Cardiac septum (tissue), 1 donor: ENCODE data around the gene ADM2. TPM values are rescaled to one million over a fixed set of nuclear protein-coding genes. Genes with fewer than 3 reads are reported as not detected.

ENCODE experiments used
- DNase-seq: peaks from one replicate; pipeline ENCODE4 v3.0.0-alpha.2; 2020; ENCODE audit warnings: low spot score
- intact Hi-C: fragments of 100-400 bp; cut with DNase I; formaldehyde crosslinking; loops from one replicate; pipeline ENCODE4 v1.14.0; 2022
- total RNA-seq: library from RNA; stranded (reverse); fragmentation: NEBNext Ultra II Directional; extraction: Animal tissue kit (Norgen Biotek cat#: 25700); gene quantifications from one replicate; pipeline ENCODE4 v1.2.1, GENCODE V29; 2021
- donor health status: DM: no; HTN: no; CAD: no.

Gene ADM2
- total RNA-seq, 1 donor from 2014 or later: 0.13 TPM

GRCh38 chr22:50464451-50464850, 16.9 kb upstream of the ADM2 start:
- intact Hi-C loops: no loop called here
- no peak for DNase-seq

- intact Hi-C loops: no loop called here
- DNase-seq: no peak
Observed at GRCh38 chr22:50465066-50465930, 16.0 kb upstream of the ADM2 start.

- DNase-seq: no peak
- intact Hi-C loops: no loop called here
Observed at GRCh38 chr22:50467341-50467740, 14.0 kb upstream of the ADM2 start.

GRCh38 chr22:50467773-50468440, 13.4 kb upstream of the ADM2 start:
- no peak for DNase-seq
- intact Hi-C loops: no loop called here

- no peak for DNase-seq
Observed at GRCh38 chr22:50468626-50469025, 12.7 kb upstream of the ADM2 start.

GRCh38 chr22:50469377-50470305, 11.7 kb upstream of the ADM2 start:
- DNase-seq: no peak
- intact Hi-C loops: no loop called here

More at GRCh38 chr22:50468626-50469025, 12.7 kb upstream of the ADM2 start:
- intact Hi-C loops: no loop called here

- intact Hi-C loops: no loop called here
Observed at GRCh38 chr22:50470491-50470890, 10.9 kb upstream of the ADM2 start.

GRCh38 chr22:50471197-50471847, 10.0 kb upstream of the ADM2 start:
- intact Hi-C loops: no loop called here
- DNase-seq: no peak

More at GRCh38 chr22:50470491-50470890, 10.9 kb upstream of the ADM2 start:
- no peak for DNase-seq

- intact Hi-C loops: no loop called here
- no peak for DNase-seq
Observed at GRCh38 chr22:50471962-50472361, 9.4 kb upstream of the ADM2 start.

GRCh38 chr22:50473088-50473487, 8.3 kb upstream of the ADM2 start:
- intact Hi-C loops: no loop called here
- no peak for DNase-seq

GRCh38 chr22:50473855-50474671, 7.3 kb upstream of the ADM2 start:
- intact Hi-C loops: no loop called here
- no peak for DNase-seq

GRCh38 chr22:50474710-50475651, 6.4 kb upstream of the ADM2 start, which contains the start of gene SBF1:
TSS of gene SBF1 (minus strand) at chr22:50475035. CDS start at chr22:50474840, 195 bp downstream.
- DNase-seq: peak; percentile 98
- intact Hi-C loops: no loop called here

GRCh38 chr22:50475652-50476002, 5.7 kb upstream of the ADM2 start:
- DNase-seq: no peak
- intact Hi-C loops: no loop called here

GRCh38 chr22:50476868-50477267, 4.5 kb upstream of the ADM2 start:
- intact Hi-C loops: no loop called here
- DNase-seq: no peak

- DNase-seq: no peak
- intact Hi-C loops: no loop called here
Observed at GRCh38 chr22:50477923-50478322, 3.4 kb upstream of the ADM2 start.

GRCh38 chr22:50479721-50480120, 1.6 kb upstream of the ADM2 start:
- intact Hi-C loops: no loop called here
- DNase-seq: no peak

- intact Hi-C loops: no loop called here
- DNase-seq: no peak
Observed at GRCh38 chr22:50481045-50481439, 301 bp upstream of the ADM2 start.
